HCT116 (cell line): ENCODE results near the gene ANO2.

Source experiments
- ATF3 ChIP-seq: IDR thresholded peaks from 2 replicates; pipeline ENCODE4 v1.6.1; 2012
- CBX3 ChIP-seq: IDR thresholded peaks from 2 replicates; pipeline ENCODE4 v1.6.1; 2012; ENCODE audit warnings: low read depth
- CTCF ChIP-seq, 3 experiments: fragments of 200-600 bp in 1 of 3; sonication (generic) in 1 of 3; IDR thresholded peaks in 2 of 3; conservative IDR thresholded peaks in 1 of 3; 2 replicates each; pipeline ENCODE4 v1.5.1; 2012 to 2017; ENCODE audit warnings: low read depth in 2 of 3, low read length in 2 of 3, antibody characterized with exemption in 1 of 3, borderline replicate concordance in 1 of 3, control low read depth in 1 of 3, mild to moderate bottlenecking in 1 of 3, mixed read lengths in 1 of 3, mixed run types in 1 of 3, moderate library complexity in 1 of 3; ENCODE audit not compliant: insufficient read depth in 1 of 3
- EZH2phosphoT487 ChIP-seq: fragments of 200-600 bp; IDR thresholded peaks from 2 replicates; pipeline ENCODE4 v1.6.1; 2018; ENCODE audit warnings: antibody characterized with exemption, borderline replicate concordance
- MAX ChIP-seq: IDR thresholded peaks from 2 replicates; pipeline ENCODE4 v1.6.1; 2012
- POLR2A ChIP-seq: IDR thresholded peaks from 2 replicates; pipeline ENCODE4 v1.7.0; 2011; ENCODE audit warnings: borderline replicate concordance; ENCODE audit not compliant: insufficient read depth, insufficient read length; ENCODE audit errors: extremely low read depth
- POLR2AphosphoS5 ChIP-seq: IDR thresholded peaks from 2 replicates; pipeline ENCODE4 v1.6.1; 2011; ENCODE audit warnings: mild to moderate bottlenecking, low read depth, low read length, moderate library complexity
- REST ChIP-seq: IDR thresholded peaks from 2 replicates; pipeline ENCODE4 v1.6.1; 2012; ENCODE audit warnings: low read depth
- SP1 ChIP-seq: IDR thresholded peaks from 2 replicates; pipeline ENCODE4 v1.6.1; 2012; ENCODE audit warnings: low read depth
- SRF ChIP-seq: IDR thresholded peaks from 2 replicates; pipeline ENCODE4 v1.6.1; 2012; ENCODE audit warnings: low read depth
- YY1 ChIP-seq: IDR thresholded peaks from 2 replicates; pipeline ENCODE4 v1.6.1; 2011; ENCODE audit warnings: low read length, low read depth, moderate library complexity, mild to moderate bottlenecking; ENCODE audit not compliant: insufficient replicate concordance; ENCODE audit errors: extremely low read depth
- ZBTB33 ChIP-seq: IDR thresholded peaks from 2 replicates; pipeline ENCODE4 v1.6.1; 2011; ENCODE audit warnings: mild to moderate bottlenecking, low read length, moderate library complexity; ENCODE audit not compliant: insufficient replicate concordance; ENCODE audit errors: extremely low read depth
- ZNF274 ChIP-seq: fragments of 200-500 bp; sonication (Bioruptor generic); IDR thresholded peaks from 2 replicates; pipeline ENCODE4 v1.6.1; 2014; ENCODE audit warnings: mild to moderate bottlenecking, low read depth, low read length, inconsistent platforms

GRCh38 chr12:5573390-5573789 lies 371.7 kb downstream of the ANO2 start:
- TF ChIP-seq EZH2phosphoT487 = no peak
- no peak for TF ChIP-seq POLR2AphosphoS5
- TF ChIP-seq ZNF274 = no peak
- no peak for TF ChIP-seq MAX
- TF ChIP-seq CBX3 = no peak
- no peak for TF ChIP-seq CTCF (IDR thresholded peaks at IDR 0.05 in 2 of 3, conservative IDR thresholded peaks at IDR 0.05 in 1 of 3; ENCODE audit: borderline replicate concordance in 1 of 3, insufficient read depth in 1 of 3, low read depth in 2 of 3, low read length in 2 of 3)
- no peak for TF ChIP-seq ATF3
- no peak for TF ChIP-seq POLR2A
- no peak for TF ChIP-seq SRF
- no peak for TF ChIP-seq SP1
- TF ChIP-seq YY1 = no peak
- TF ChIP-seq REST = no peak
- no peak for TF ChIP-seq ZBTB33
